Testis (tissue), 3 donors: ENCODE results near the gene DNAJB8. TPM values are rescaled to one million over a fixed set of nuclear protein-coding genes. Genes with fewer than 3 reads are reported as not detected.

ENCODE experiments used
- DNase-seq: peaks from one replicate; pipeline ENCODE4 v3.0.0-alpha.2; 2019
- H3K27ac ChIP-seq, 2 donors: fragments of 200-600 bp; sonication (generic); one replicate each; pipeline ENCODE4 v1.5.1; 2019
- H3K27me3 ChIP-seq: fragments of 200-600 bp; sonication (generic); one replicate; pipeline ENCODE4 v1.5.1; 2019
- H3K36me3 ChIP-seq: fragments of 200-600 bp; sonication (generic); one replicate; pipeline ENCODE4 v1.5.1; 2017; ENCODE audit warnings: low read depth; ENCODE audit errors: missing control alignments
- H3K4me1 ChIP-seq: fragments of 200-600 bp; sonication (generic); one replicate; pipeline ENCODE4 v1.5.1; 2019
- H3K4me3 ChIP-seq, 2 donors: fragments of 200-600 bp; sonication (generic); one replicate each; pipeline ENCODE4 v1.5.1; 2017 to 2019
- H3K9me3 ChIP-seq: fragments of 200-600 bp; sonication (generic); one replicate; pipeline ENCODE4 v1.5.1; 2017
- CTCF ChIP-seq, 3 experiments: fragments of 450-650 bp in 2 of 3; fragments of 200-600 bp in 1 of 3; sonication (generic) in 1 of 3; IDR thresholded peaks; one replicate each; pipeline ENCODE4 v1.5.1; 2016 to 2019; ENCODE audit warnings: antibody characterized with exemption in 3 of 3, mild to moderate bottlenecking in 2 of 3, moderate library complexity in 1 of 3
- POLR2A ChIP-seq: fragments of 450-650 bp; IDR thresholded peaks from one replicate; pipeline ENCODE4 v1.6.1; 2017; ENCODE audit warnings: antibody characterized with exemption, mild to moderate bottlenecking, moderate library complexity
- WGBS, 2 donors: methylation state at CpG; one replicate each; pipeline ENCODE4 v1.1.5; 2018; 5-methylcytosine and 5-hydroxymethylcytosine counted together
- intact Hi-C: fragments of 100-400 bp; cut with DNase I; formaldehyde crosslinking; loops from one replicate; pipeline ENCODE4 v1.15.1; 2023; ENCODE audit warnings: low total_unique reads
- polyA plus RNA-seq: library from polyadenylated mRNA; stranded (reverse); fragments of 350-450 nt; fragmentation: Illumina TruSeq; extraction: RNeasy Lipid Tissue Mini Kit (QIAGEN cat#74804); gene quantifications from one replicate; pipeline ENCODE4 v1.2.3, GENCODE V29; 2014; ENCODE audit warnings: low read depth, low replicate concordance; ENCODE audit not compliant: insufficient read depth
- total RNA-seq, 2 donors: library from RNA; depleted of rRNA; stranded (reverse); fragments of >200 nt; gene quantifications; one replicate each; pipeline ENCODE4 v1.2.3, GENCODE V29; 2016

DNAJB8 gene
- total and polyA plus RNA-seq, 3 donors from 2014 or later = 18.3 to 75.0 (median 46.0) TPM

GRCh38 chr3:128420289-128420688 is 46.4 kb downstream of the DNAJB8 start:
- no peak for TF ChIP-seq POLR2A
- no peak for TF ChIP-seq CTCF (IDR thresholded peaks at IDR 0.05)
- no peak for DNase-seq
- no peaks in the 10 kb centered on the region for H3K36me3 ChIP-seq
- H3K4me1 ChIP-seq = no peaks in the 10 kb centered on the region
- no peak overlapping the region for H3K27ac ChIP-seq
- no peaks in the 10 kb centered on the region for H3K27me3 ChIP-seq
- intact Hi-C loops = loop anchor here (10.0 kb wide), 2 partner anchors 185 to 245 kb away; no protein-coding TSS in a partner anchor
- H3K4me3 ChIP-seq = no peak overlapping the region
- WGBS, 2 donors = 93 to 95% methylated on average over 7 of the region's 7 CpGs
- no peaks in the 10 kb centered on the region for H3K9me3 ChIP-seq

- no peak for TF ChIP-seq POLR2A
- intact Hi-C loops = no loop called here
- no peak overlapping the region for H3K27ac ChIP-seq
- no peak for DNase-seq
- H3K27me3 ChIP-seq = no peaks in the 10 kb centered on the region
- H3K36me3 ChIP-seq = no peaks in the 10 kb centered on the region
- WGBS, 2 donors = 93 to 94% methylated on average over 4 of the region's 4 CpGs
- no peak overlapping the region for H3K4me3 ChIP-seq
- H3K9me3 ChIP-seq = no peaks in the 10 kb centered on the region
- H3K4me1 ChIP-seq = no peaks in the 10 kb centered on the region
Observed at GRCh38 chr3:128419311-128419710, 47.4 kb downstream of the DNAJB8 start.

GRCh38 chr3:128418900-128419299 is 47.8 kb downstream of the DNAJB8 start:
- Histone ChIP-seq H3K27ac (no peak overlapping the region), H3K27me3 (no peaks in the 10 kb centered on the region), H3K9me3 (no peaks in the 10 kb centered on the region), H3K4me3 (no peak overlapping the region), H3K36me3 (no peaks in the 10 kb centered on the region), H3K4me1 (no peaks in the 10 kb centered on the region)
- intact Hi-C loops = no loop called here
- WGBS, 2 donors = 94% methylated on average over 2 of the region's 2 CpGs
- DNase-seq = no peak
- TF ChIP-seq POLR2A (no peak), CTCF (IDR thresholded peaks at IDR 0.05) (no peak)

GRCh38 chr3:128416578-128417211 is 50.0 kb downstream of the DNAJB8 start:
- no peaks in the 10 kb centered on the region for H3K9me3 ChIP-seq
- H3K4me1 ChIP-seq = no peaks in the 10 kb centered on the region
- no peak for DNase-seq
- H3K27ac ChIP-seq = no peak overlapping the region
- intact Hi-C loops = no loop called here
- 74 to 91% methylated on average over 7 to 12 of the region's 12 CpGs for WGBS, 2 donors
- no peaks in the 10 kb centered on the region for H3K36me3 ChIP-seq
- no peak for TF ChIP-seq POLR2A
- no peak for TF ChIP-seq CTCF (IDR thresholded peaks at IDR 0.05)
- H3K27me3 ChIP-seq = no peaks in the 10 kb centered on the region
- no peak overlapping the region for H3K4me3 ChIP-seq

GRCh38 chr3:128415773-128416577 is 50.7 kb downstream of the DNAJB8 start:
- WGBS, 2 donors = 80 to 88% methylated on average over 15 to 19 of the region's 19 CpGs
- Histone ChIP-seq H3K4me1 (no peaks in the 10 kb centered on the region), H3K4me3 (no peak overlapping the region), H3K36me3 (no peaks in the 10 kb centered on the region), H3K27ac (no peak overlapping the region), H3K27me3 (no peaks in the 10 kb centered on the region), H3K9me3 (no peaks in the 10 kb centered on the region)
- DNase-seq = no peak
- TF ChIP-seq CTCF (IDR thresholded peaks at IDR 0.05) (no peak), POLR2A (no peak)
- intact Hi-C loops = no loop called here
